PC-9 (cell line): ENCODE results near the gene SASH1.

ENCODE experiments used
- CTCF ChIP-seq: fragments of 200-600 bp; sonication (generic); conservative IDR thresholded peaks from 2 replicates; pipeline ENCODE4 v1.6.1; 2017; ENCODE audit warnings: mixed run types, antibody characterized with exemption, mild to moderate bottlenecking, moderate library complexity
- EZH2 ChIP-seq: fragments of 200-600 bp; sonication (generic); IDR thresholded peaks from 2 replicates; pipeline ENCODE4 v1.8.0; 2017; ENCODE audit warnings: antibody characterized with exemption, low read depth

- TF ChIP-seq CTCF: no peak
- no peak for TF ChIP-seq EZH2
Observed at GRCh38 chr6:148535381-148535780, 192.7 kb downstream of the SASH1 start.
